ENCODE data around the gene CTSF.
"Not testable (repeated sequence)": the region's sequence is repeated elsewhere in the genome, so short reads cannot be mapped to it uniquely, and the experiment has no call there.

Gene CTSF

GRCh38 chr11:66589315-66589714 lies 20.9 kb upstream of the CTSF start:
- DNase-seq = not testable (repeated sequence)

- no peak for DNase-seq
Observed at GRCh38 chr11:66586136-66586535, 17.7 kb upstream of the CTSF start.

DNA sequence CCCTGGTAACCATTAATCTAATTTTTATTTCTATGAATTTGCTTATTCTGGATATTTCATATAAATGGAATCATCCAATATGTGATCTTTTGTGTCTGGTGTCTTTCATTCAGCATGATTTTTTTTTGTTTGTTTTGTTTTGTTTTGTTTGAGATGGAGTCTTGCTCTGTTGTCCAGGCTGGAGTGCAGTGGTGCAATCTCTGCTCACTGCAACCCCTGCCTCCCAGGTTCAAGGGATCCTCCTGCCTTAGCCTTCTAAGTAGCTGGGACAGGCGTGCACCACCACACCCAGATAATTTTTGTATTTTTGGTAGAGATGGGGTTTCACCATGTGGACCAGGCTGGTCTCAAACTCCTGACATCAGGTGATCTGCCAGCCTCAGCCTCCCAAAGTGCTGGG lies 17.0 kb upstream of the CTSF start:
- not testable (repeated sequence) for DNase-seq

- not testable (repeated sequence) for DNase-seq
Observed at GRCh38 chr11:66582565-66583147, 14.2 kb upstream of the CTSF start.

GRCh38 chr11:66581261-66581660 lies 12.9 kb upstream of the CTSF start:
- no peak for DNase-seq

DNA sequence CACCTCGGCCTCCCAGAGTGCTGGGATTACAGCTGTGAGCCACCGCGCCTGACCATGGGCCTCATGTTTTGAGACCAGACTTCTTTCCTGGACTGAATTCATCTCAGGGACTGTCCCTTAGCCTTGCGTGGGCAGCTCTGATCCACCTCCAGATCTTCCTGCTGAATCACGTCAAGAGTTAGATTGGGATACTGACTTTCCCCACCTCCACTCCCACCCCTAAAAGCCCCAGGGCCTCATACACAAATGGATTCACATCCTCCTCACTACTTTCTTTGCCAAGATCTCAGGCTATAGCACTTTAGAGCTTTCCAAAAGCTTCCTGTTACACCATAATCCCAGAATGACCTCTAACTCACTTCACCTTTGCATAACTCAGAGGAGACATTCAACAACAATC lies 12.4 kb upstream of the CTSF start:
- DNase-seq = no peak

- peak; percentile 79 for DNase-seq
Observed at GRCh38 chr11:66579017-66579606, 10.7 kb upstream of the CTSF start.

DNA sequence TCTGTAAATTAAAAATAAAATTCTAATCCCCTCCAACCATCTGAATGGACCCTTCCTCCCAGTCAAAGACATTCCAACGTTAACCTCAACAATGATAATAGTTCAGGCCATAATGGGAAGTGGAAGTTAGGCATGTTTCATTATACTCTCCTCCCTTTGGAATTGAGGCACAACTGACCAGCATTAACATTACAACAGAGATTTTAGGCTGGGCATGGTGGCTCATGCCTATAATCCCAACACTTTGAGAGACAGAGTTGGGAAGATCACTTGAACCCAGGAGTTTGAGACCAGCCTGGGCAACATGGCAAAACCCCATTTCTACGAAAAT lies 2.4 kb upstream of the CTSF start:
- no peak for DNase-seq

- DNase-seq = no peak
Observed at GRCh38 chr11:66570079-66570849, 1.9 kb upstream of the CTSF start.

DNA sequence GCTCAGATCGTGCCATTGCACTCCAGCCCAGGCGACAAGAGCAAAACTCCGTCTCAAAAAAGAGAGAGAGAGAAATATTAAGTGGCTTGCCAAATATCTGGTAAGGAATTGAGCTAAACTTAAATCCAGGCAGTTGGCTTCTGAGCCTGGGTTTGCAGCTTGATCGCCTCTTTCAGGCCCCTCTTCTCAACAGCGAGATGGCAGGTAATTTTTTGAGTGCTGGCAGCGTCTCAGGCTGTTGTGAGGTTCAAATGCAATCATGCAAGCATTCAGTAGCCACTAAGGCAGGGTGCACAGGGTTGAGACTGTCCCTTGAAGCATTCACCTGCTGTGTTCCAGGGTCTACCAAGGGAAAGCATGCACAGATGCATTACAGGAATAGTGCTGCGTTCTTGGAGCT lies 670 bp upstream of the CTSF start:
- no peak for DNase-seq

DNA sequence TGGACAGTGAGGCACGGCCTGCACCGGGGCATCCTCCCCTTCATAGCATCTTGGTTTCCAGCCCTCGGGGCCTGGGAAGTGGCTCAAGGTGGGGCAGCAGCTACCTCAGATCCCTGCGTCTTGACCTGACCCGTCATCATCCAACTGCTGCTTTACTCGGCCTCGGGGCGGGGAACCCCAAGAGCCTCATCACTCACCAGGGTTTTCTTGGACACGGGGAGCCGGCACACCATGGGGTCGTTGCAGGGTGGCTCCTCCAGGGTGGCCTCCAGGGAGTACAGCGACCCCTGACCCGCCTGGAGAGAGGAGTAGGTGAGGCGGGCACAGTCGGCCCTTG lies 651 bp downstream of the CTSF start:
- no peak for DNase-seq

DNA sequence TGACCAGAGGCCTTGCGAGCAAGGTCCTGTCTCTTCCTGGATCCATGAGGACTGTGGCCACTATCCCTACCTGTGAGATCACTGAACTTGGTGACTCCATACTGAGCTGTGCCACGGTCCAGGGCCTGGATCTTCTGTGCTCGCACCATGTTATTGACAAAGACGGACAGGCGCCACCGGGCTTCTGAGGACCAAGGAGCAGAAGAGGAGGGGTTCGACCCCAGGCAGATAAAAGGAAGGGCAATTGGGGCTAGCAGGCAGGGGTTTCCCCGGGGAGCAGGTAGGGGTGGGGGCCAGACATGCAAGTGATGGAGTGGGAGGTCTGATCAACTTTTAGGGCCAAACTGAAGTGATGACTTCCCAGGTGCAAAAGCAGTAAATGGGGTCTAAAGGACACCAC lies 2.2 kb downstream of the CTSF start:
- DNase-seq = no peak

DNA sequence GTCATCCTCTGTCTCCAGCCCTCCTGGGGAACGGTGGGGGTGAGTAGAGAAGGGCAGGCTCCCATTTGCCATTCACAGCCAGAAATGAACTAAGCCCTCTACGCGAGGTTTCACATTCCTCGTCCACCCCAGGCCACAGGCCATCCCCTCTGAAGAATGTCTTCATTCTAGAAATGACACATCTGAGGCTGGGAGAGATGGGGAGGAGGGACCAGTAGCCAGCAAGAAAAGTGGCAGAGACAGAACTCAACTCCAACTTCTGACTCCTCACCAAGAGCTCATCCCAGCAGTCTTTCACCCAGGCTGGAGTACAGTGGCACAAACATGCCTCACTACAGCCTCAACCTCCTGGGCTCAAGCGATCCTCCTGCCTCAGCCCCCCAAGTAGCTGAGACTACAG lies 3.4 kb downstream of the CTSF start:
- DNase-seq = no peak

DNA sequence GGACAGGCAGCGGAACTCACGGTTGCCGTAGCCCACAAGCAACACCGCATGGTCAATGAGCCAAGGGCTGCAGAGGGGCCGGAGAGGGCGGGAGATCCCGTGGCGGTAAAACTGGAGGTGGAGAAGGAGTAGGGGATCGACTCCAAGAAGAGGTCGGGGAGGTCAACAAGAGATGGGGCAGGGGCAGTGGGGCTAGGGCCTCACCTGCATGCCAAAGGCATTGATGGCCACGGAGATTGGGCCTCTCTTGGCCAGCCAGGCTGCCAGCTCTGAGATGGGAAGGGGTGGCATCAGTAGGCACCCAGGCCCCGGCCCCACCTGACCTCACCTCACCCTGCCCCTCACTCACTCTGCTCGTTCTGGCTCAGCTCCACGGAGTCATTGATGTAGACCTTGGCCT lies 3.9 kb downstream of the CTSF start:
- DNase-seq = no peak

GRCh38 chr11:66563832-66564231 lies 4.6 kb downstream of the CTSF start:
- no peak for DNase-seq

DNA sequence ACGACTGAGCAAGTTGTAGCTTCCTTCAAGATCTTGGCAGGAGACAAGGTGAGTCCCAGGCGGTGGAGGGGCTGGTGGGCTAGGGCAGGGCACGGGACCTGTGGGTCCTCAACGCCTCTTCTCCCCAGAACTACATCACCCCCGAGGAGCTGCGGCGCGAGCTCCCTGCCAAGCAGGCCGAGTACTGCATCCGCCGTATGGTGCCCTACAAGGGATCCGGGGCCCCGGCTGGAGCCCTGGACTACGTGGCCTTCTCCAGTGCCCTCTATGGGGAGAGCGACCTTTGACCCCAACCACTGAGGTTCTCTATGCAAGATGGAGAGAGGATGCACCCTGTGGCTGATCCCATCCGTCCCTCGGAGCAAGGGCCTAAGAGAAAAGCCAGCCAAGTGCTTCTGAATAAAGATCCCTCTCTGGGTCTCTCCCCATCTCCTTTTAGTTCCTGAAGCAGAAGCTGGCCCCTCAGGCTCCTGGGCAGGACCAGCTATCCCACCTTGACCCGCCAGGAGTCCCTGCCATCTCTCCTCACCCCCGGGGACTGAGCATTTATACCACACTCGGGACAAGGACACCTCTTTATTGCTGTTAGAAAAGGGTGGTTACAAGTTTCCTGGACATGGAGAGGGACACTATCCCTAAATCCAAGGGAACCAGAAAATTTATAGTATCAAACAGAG lies 5.4 kb downstream of the CTSF start:
- no peak for DNase-seq

DNA sequence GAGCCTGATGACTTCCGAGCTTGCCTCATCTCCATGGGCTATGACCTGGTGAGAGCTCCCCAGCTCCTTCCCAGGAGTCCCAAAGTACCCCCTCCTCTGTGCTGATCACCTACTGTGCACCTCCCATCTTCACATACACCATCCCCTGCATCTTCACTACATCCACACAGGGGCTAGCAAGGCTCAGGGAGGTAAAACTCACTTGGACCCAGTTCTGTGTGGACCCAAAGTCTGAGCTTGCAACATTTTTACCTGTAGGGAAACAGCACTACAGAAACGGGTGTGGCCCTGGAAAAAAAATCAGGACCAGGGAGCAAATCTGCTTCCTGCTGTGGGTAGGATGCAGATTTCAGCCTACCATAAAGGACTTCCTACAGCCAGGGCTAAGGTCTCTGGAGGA lies 6.1 kb downstream of the CTSF start:
- DNase-seq = no peak

- no peak for DNase-seq
Observed at GRCh38 chr11:66561975-66562248, 6.5 kb downstream of the CTSF start.

DNA sequence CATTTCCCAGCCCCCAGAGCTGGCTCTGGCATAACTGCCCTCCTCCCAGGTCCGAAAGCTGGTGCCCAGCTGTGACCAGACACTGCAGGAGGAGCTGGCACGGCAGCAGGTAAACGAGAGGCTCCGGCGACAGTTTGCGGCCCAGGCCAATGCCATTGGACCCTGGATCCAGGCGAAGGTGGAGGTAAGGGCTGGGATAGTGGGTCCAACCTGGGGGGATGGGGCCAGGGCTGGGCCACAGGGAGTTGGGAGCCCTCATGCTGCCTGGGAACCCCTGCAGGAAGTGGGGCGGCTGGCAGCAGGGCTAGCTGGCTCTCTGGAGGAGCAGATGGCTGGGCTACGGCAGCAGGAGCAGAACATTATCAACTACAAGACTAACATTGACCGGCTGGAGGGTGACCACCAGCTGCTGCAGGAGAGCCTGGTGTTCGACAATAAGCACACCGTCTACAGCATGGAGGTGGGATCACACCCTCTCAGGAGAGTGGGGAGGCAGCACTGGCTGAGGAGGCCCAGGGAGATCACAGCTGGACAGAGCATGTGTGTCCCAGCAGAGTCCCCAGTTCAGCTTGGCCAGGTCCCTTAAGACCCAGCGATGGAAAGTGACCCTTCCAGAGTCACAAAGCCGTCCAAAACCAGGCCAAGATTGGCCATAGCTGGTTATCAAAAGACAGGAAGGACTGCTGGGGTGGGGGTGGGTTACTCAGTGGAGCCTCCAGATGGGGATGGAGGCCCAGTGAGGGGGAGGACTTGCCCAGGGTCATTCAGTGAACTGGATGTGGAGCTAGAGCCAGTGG lies 7.0 kb downstream of the CTSF start:
- DNase-seq = no peak

DNA sequence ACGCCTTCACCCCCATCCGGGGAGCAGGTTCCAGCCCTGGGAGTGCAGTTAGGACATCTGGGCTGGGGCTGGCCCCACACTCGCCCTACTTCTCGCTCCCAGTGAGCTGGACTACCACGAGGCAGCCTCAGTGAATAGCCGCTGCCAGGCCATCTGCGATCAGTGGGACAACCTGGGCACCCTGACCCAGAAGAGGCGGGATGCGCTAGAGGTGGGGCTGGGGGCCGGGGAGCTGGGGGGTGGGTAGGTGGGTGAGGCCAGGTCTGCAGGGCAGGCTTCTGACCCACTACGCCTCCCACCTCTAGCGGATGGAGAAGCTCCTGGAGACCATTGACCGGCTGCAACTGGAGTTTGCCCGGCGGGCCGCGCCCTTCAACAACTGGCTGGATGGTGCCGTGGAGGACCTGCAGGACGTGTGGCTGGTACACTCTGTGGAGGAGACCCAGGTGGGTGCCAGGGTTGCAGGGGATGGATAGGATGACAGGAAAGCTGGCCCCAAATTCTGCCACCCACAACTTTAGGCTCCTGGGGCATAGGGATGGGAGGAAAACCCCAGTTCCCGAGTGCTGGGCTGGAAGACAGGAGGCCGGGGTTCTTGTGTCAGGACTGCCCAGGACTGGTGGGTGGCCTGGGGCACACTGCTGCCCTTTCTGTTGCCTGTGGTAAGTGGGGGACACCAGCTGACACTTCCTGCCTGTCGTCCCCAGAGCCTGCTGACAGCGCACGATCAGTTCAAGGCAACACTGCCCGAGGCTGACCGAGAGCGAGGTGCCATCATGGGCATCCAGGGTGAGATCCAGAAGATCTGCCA lies 8.3 kb downstream of the CTSF start:
- DNase-seq = no peak

GRCh38 chr11:66559142-66559865 lies 9.1 kb downstream of the CTSF start:
- peak; percentile 50 for DNase-seq

GRCh38 chr11:66557733-66558326 lies 10.6 kb downstream of the CTSF start:
- DNase-seq = no peak

Data from CD4-positive, alpha-beta T cell treated with Interleukin-10 for 1 hour (primary cell).